ENCODE results near the gene FNDC3A. TPM values are rescaled to one million over a fixed set of nuclear protein-coding genes. Genes with fewer than 3 reads are reported as not detected.
A peak's percentile ranks its signal among the peaks of the same experiment; 100 is the strongest.
"Not testable (repeated sequence)": the region's sequence is repeated elsewhere in the genome, so short reads cannot be mapped to it uniquely, and the experiment has no call there.

FNDC3A gene
- total RNA-seq, 1 donor from 2014 or later, result 38.4 TPM

DNA sequence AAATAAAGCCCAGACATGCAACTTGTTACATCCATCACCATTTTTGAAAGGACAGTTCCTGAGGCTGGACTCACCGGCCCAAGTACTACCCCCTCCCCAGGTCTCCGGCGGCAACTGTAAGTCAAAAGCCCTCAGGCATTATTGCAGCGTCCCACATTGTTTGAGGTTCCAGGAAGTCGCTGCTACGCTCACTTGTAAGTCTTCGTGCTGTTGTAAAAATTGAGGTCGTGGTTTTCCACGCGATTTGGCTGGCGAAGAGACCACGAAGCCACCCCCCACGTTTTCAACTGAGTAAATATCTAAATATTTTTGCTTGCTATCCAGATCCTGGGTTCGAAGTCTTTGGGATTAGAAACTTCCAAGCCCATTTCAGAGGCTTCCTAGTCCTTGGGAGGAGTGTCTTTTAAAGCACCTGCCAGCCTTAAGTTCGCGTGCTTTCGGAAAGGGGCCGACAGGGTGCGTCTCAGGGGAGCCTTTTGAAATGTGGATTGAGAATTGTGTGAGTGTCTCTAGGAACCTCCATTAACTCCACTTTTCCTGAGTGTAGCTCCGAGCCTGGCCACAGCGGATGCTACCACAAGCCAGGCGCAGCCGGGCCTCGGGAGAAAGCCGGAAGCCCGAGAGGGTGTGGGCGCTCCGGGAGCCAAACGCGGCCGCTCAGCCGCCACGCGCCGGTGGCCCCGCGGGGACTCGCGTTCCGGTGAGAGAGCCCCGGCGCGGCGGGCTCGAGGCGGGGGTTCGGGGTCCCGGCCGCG is 434 bp upstream of the FNDC3A start:
- DNase-seq (ENCODE audit: low read depth in 2 of 2), result peak; percentile 28 to 58

DNA sequence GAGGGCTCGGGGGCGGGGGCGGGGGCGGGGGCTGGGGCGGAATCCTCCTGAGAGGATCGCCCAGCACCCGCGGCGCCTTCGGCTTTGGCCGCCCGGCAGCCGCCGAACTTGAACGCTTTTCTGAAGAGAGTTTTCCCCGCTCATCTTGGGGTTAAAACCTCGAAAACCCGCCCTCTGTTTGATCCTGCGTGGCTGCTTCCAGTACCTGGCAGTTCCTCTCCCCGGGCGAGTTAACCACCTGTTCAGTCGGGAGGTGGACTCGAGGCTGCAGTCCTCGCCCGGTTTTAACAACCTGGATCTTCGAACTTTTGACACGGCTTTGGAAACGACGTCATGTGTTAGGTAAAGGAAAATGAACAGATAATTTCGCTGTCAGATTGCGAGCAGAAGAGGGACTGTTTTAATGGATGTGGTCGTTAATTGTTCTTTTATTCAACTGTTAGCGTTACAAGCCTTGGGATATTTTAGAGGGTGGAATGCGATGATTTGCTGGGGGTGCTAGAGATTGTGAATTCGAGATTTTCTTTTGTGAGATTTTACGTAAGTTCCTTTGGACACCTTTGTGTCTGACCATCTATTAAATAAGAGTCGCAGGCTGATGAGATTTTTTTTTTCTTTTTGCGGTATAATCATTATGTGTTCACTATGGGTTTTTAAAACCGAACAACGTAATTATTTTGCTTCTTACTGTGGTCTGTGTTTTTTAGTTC is 1.0 kb downstream of the FNDC3A start:
- DNase-seq (ENCODE audit: low read depth in 2 of 2), result peak in 1 of 2 donors; percentile 32

DNA sequence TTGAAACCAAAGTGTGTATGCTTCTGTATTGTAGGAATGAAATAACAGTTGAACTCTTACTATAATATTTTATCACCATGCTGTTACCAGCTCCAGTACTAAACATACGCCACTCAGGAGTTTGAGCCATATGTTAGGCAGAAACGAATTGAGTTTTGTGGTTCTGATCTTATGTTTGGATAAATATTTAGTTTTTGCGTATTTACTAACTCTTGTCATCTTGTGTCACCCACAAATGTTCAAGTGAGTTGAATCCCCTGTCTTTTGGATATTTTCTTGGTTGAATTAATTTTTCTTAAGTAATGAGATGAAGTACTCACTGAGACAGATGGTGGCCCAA is 1.5 kb downstream of the FNDC3A start:
- DNase-seq (ENCODE audit: low read depth in 2 of 2), result peak in 1 of 2 donors; percentile 5

DNA sequence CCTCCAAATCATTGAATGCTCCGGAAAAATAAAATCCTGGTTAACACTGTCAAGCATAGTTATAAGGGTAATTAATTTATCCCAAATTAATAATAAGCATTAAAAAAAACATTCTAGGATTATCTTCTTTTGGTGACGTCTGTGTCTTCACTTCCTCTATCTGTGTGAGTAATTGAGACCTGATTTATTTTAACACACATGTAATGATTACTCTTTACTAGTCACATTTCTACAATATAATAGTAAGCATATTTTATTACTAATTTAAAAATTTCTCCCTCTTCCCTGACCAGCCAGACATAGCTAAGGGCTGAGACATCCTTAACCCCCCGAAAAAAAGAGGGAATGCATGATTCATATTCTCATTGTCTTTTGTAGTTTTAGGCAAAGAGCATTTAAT is 2.3 kb downstream of the FNDC3A start:
- DNase-seq (ENCODE audit: low read depth in 2 of 2), result peak in 1 of 2 donors; percentile 4

DNA sequence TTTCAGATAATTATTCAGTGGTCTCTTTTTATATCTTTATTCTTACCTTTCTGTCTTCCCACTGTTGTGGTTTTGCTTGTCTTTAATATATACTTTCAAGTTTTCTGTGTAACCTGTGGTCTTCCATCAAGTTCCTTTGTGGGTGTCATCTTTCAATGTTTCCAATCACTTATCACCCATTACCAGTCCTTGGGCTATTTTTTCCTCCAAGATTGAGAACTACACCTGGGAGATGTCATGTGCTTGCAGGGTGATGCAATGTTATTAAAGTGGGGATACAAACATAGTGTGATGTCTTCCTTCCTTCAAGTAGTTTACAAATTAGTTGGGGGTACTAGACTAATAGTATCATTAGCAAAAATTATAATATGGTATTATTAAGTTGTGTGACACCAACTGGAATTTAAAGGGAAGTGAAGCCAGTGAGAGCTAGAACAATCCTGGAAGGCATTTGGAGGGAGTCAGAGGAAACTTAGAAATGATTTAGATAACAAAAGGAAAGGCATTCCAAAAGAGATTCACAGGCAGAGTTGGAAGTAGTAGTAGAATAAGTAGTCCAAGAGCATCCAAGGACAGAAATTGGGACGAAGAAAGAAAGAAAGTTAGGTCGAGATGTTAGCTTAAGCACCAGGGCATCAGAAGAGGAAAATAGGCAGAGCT is 3.4 kb downstream of the FNDC3A start:
- no peak for DNase-seq (ENCODE audit: low read depth in 2 of 2)

DNA sequence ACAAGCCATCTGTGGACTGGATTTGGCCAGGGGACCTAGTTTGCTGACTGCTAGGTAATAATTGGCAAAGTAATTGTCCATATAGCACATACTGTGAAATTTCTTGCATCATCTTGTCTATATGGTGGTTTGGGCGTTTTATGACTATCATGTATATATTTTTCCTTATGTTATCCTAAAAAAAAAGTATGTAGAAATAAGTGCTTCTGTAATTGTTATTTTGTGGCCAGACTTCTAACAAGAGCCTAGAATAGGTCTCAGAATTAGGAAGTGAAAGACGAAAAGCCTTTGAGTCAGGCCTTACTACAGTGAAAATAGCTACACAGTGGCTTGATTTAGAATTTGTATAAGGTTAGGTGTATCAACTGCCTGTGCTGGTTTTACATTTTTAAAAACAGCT is 4.2 kb downstream of the FNDC3A start:
- no peak for DNase-seq (ENCODE audit: low read depth in 2 of 2)

DNA sequence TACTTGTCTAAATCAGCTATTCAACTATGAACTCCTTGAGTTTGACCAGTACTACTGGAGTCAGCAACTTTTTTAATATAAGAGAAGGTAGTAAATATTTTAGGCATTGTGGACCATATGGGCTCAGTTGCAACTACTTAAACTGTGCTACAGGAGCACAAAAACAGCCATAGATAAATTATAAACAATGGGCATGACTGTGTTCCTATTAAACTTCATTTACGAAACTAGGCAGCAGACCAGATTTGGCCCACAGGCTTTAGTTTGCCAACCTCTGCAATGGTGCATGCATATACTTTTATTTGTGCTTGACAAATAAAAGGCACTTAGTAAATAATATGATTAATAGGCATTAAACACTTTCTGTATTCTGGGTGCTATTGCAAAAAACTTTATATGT is 7.6 kb downstream of the FNDC3A start:
- DNase-seq (ENCODE audit: low read depth in 2 of 2), result no peak

DNA sequence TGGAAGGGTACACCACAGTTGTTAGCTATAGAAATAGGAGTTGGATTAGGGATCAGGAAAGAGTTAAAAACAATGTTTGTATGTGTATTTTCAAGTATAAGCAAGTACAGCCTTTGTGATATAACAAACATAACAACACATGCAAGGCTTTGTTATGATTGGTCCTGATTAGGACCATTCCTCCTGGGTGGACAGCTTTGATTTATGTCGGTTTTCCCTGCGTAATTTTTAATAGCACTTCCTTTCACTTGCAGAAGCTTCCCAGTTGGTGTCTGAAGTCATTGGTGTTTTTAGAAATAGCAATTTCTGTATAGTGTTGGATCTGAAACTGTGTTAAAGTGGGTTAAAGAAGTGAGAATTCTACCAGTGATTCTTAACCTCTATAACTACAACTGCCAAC is 10.0 kb downstream of the FNDC3A start:
- peak in 1 of 2 donors; percentile 6 for DNase-seq (ENCODE audit: low read depth in 2 of 2)

DNA sequence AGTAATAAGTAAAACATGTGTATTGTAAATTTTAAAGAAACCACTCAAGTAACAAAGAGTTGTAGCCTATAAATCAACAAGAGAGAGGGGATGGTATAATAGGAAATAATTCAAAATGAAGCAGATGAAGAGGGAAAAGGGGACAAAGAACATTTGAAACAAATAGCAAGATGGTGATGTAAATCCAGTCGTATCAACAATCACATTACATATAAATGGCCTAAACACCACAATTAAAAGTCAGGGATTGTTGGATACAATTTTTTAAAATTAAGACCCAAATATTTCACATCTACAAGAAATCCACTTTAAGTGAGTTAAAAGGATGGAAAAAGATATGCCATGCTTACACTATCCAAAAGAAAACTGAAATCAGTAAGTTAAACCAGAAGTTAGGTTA is 15.2 kb downstream of the FNDC3A start:
- DNase-seq (ENCODE audit: low read depth in 2 of 2), result no peak

DNA sequence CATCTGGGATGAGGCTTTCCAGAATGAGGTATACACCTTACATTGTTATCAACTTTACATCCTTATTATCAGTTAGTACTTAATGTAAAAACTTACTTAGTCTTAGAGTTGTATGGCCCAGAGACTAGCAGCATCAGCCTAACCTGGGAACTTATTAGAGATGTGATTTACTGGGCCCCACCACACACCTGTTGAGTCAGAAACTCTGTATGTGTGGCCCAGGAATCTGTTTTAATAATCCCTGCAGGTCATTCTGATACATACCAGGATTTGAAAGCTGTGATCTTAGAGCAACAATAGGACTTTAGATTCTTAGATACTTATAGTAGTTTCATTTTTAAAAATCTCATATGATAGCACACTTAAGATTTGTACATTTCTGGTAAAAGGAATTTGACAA is 17.4 kb downstream of the FNDC3A start:
- no peak for DNase-seq (ENCODE audit: low read depth in 2 of 2)

DNA sequence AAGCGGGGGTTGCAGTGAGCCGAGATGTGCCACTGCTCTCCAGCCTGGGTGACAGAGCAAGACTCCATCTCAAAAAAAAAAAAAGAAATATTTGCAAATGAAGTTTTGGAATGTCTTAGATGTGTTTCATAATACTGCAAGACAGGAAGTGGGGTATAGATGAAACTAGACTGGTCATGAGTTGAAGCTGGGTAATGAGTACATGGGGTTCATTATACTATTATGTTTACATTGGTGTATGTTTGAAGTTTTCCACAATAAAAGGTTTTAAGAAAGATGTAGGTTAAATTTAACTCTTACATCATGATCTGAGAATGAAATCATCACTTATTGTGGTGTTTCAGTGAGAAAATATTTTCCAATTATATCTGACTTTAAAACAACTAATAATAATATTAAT is 19.0 kb downstream of the FNDC3A start:
- no peak for DNase-seq (ENCODE audit: low read depth in 2 of 2)

DNA sequence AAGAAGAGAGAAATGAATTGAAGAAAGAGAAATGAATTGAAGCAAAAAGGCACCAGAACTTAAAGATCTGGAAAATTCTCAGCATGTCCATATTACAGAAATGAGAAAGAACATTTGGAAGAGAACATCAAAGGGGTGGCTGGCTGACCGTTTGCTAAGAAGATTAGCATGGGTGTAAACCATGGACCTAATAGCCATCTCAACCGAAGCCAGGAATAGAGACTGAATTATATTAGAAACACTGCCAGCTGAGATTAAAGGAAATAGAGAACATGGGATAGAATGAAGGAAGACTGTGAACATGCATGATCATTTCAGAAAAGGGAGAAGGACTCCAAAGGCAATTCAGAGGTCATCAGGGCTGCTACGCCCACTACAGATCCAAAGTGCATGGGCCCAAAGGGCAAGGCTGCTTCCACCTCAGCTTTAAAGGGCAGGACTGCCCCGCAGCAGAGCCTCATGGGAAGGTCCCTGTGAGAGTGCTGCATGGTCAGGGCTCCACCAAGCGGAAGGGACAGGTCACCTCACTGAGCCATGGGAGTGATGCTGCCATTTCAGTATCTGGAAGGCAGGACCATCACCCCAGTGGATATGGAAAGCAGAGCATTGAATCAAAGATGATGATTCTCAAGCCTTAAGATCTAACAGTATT is 23.1 kb downstream of the FNDC3A start:
- DNase-seq (ENCODE audit: low read depth in 2 of 2), result no peak

DNA sequence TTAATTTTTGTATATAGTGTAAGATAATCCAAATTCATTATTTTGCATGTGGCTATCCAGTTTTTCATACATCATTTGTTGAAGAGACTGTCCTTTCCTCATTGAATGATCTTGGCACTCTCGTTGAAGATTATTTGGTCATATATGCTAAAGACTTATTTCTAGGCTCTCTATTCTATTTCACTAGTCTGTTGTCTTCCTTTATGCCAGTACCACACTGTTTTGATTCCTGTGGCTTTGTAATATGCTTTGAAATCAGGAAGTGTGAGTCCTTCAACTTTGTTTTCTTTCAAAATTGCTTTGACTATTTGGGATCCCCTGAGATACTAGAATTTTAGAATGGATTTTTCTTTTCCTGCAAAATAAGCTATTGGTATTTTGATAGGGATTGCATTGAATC is 24.5 kb downstream of the FNDC3A start:
- DNase-seq (ENCODE audit: low read depth in 2 of 2), result no peak

DNA sequence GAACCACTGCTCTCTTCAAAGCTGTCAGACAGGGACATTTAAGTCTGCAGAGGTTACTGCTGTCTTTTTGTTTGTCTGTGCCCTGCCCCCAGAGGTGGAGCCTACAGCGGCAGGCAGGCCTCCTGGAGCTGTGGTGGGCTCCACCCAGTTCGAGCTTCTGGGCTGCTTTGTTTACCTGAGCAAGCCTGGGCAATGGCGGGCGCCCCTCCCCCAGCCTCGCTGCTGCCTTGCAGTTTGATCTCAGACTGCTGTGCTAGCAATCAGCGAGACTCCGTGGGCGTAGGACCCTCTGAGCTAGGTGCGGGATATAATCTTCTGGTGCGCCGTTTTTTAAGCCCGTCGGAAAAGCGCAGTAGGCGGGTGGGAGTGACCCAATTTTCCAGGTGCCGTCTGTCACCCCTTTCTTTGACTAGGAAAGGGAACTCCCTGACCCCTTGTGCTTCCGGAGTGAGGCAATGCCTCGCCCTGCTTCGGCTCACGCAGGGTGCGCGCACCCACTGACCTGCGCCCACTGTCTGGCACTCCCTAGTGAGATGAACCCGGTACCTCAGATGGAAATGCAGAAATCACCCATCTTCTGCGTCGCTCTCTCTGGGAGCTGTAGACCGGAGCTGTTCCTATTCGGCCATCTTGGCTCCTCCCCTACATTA is 43.4 kb downstream of the FNDC3A start:
- DNase-seq (ENCODE audit: low read depth in 2 of 2), result not testable (repeated sequence)

DNA sequence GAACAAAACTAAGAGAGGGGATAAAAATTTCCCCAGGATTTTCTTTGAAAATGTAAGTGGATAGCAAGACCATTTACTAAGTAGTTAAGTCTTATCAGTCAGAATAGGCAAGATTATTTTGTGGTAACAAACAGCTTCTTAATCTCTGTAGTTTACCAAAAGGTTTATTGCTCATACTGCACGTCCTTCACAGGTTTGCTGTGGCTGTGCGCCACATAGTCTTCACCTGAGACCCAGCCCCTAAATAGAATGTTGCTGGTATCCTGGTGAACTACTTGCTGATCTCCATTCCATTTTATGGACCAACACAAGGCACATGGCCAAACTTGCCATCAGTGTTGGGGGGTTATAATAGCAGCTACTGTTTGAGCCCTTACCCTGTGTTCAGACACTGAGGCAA is 44.6 kb downstream of the FNDC3A start:
- no peak for DNase-seq (ENCODE audit: low read depth in 2 of 2)

DNA sequence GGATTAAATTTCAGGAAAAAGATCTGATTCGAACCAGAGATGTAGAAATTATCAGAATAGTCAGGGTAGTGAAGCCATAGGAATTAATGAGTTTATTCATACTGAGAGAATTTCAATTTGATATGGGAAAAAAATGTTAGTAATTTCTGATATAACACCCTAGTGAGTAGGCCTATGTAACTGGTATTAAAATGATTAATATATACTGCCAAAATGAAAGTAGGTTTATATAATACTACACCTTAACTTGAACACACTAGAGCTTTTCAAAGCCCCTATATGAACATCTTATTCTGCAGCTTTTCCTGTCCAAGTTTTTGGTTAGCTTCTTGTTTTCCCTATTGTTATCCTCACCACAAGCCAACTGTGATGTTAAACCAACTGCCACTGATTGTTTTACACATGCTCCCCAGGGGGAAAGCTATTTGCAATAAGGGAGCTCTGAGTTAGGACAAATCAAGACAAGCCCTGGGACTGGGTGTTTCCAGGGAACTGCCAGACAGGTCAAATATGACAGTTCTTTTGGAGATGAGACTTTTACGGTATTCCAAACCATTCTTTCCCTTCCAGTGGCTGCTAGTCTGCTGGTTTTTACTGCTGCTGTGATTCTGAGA is 45.3 kb downstream of the FNDC3A start:
- no peak for DNase-seq (ENCODE audit: low read depth in 2 of 2)

DNA sequence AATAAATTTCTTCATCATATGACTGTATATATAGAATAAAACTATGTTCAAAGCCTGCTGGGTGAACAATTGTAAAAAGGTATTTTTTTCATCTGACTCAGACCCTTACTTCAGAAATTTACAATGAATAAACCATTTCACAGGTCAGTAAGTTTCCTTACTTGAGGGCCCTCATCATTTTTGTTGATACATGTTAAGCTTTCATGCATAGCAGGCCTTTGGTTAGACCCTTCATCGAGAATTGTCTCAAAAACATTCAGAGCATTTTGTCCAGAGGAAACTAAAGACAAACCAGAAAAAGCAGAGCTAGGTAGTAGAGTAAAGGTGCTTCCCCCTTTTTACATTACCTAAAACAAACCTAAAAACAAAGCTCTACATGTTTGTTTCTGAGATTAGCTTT is 46.2 kb downstream of the FNDC3A start:
- DNase-seq (ENCODE audit: low read depth in 2 of 2), result no peak

DNA sequence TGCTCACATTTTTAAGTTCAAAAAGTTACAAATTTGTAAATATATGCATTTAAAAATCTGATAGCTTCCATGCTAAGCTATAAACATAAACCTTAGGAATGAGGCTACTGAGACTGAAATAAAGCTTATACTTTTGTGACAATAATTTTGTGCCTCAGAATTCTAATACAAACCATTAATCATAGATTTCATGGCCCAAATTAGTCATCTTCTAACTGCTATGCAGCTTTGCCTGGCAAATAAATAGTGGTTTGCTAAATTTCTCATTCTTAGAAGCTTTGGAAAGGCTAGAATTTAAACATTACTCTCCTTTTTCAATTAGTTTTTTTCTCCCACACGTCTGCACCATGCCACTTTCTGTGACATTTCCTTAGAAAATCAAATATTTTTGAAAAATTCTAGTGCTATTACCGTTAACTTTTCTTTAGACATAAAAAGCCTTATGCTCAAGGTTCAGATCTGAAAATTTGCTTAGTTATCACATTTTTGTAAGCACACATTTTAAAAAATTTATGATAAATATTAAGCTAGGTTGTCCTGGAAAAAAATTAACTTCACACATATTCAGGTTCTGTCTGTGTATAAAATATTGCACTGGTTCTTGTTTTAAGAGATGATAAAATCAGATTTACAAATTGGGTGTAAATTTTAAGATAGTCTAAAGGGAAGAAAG is 46.9 kb downstream of the FNDC3A start:
- no peak for DNase-seq (ENCODE audit: low read depth in 2 of 2)

DNA sequence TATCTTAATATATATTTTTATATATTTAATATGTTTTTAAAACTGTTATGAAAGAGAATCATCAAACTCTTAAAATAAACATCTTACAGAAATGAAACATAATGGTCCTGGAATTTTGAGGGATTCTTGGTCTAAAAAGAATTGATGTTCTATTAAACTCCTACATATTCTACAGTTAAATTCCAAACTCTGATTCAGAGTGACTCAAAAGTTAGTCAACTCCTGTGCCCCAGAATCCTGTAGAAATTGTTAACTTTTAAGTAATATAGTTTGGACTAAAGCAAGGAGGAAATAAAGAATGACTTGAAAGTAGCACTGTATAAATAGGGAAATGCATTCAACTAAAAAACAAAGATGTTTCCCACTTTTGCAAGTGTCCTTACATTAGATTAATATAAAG is 47.7 kb downstream of the FNDC3A start:
- no peak for DNase-seq (ENCODE audit: low read depth in 2 of 2)

DNA sequence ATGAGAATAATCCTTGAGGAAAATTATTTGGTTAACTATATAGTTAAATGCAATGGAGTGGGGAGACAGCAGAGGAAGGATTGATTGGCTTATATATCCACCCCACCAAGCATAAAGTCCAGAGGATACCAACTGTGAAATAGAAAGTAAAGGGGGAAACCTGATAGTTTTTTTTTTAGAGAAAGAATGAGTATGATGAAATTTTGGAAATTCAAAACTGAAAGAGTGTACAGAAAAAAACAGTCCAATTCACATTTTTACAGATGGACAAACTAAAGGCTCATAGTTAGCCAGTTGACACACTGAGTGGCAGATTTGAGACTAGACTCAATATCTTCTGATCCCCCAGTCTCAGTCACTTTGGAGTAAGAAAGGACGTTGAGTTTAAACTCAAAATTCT is 51.1 kb downstream of the FNDC3A start:
- DNase-seq (ENCODE audit: low read depth in 2 of 2), result no peak

DNA sequence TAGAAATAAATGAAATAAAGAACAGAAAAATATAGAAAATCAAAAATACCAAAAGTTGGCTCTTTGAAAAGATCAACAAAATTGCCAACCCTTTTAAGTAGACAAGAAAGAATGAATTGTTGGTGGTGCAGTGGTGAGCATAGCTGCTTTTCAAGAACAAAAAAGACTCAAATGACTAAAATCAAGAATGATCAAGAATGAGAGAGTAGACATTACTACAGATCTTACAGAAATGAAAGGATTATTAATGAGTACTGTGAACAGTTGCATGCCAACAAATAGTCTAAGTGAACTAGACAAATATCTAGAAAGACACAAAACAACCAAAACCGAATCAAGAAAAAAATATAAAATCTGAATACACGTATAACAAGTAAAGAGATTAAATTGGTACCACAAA is 53.9 kb downstream of the FNDC3A start:
- DNase-seq (ENCODE audit: low read depth in 2 of 2), result no peak
